Measurements from ENCODE around the gene ORAI3.

DNA sequence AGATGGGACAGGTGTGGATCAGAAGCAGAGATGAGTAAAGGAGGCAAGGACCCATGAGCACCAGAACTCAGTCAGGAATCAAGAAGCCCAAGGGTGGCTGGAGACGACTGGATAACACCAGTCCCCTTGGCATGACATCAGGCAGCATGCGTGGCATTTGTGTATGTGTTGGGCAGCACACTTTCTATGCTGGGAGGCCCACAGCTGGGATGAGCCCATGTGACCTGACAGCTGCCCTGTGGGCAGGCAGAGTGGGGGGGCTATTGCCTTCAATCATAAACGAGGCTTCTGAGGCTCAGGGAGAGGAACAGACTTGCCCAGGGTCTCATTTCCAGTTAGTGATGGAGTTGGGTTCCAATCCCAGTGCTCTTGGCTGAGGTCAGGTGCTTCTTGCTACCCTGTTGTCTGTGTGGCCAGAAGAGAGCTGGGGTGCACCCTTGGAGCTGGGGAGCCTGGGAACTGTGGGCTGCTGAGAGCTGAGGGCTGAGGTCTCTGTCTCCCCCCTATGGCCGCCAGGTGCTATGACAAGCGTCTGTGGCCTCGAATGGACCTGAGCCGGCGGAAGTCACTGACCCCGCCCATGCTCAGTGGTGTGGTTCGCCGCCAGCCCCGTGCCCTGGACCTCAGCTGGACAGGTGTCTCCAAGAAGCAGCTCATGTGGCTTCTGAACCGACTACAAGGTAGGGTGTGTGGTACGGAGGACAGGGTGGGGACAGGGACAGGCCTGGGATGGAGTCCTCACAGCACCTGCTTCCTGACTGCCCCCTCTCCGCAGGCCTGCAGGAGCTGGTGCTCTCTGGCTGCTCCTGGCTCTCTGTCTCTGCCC is 7.1 kb upstream of the ORAI3 start:
- TF ChIP-seq, protein P1, sequence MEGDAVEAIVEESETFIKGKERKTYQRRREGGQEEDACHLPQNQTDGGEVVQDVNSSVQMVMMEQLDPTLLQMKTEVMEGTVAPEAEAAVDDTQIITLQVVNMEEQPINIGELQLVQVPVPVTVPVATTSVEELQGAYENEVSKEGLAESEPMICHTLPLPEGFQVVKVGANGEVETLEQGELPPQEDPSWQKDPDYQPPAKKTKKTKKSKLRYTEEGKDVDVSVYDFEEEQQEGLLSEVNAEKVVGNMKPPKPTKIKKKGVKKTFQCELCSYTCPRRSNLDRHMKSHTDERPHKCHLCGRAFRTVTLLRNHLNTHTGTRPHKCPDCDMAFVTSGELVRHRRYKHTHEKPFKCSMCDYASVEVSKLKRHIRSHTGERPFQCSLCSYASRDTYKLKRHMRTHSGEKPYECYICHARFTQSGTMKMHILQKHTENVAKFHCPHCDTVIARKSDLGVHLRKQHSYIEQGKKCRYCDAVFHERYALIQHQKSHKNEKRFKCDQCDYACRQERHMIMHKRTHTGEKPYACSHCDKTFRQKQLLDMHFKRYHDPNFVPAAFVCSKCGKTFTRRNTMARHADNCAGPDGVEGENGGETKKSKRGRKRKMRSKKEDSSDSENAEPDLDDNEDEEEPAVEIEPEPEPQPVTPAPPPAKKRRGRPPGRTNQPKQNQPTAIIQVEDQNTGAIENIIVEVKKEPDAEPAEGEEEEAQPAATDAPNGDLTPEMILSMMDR (IDR thresholded peaks at IDR 0.05; ENCODE audit: borderline replicate concordance, extremely low read depth, low read length, poor library complexity, severe bottlenecking) = peak; percentile 83
- no peak for TF ChIP-seq EZH2 (IDR thresholded peaks at IDR 0.05; ENCODE audit: borderline replicate concordance, low read depth, low read length, severe bottlenecking)
